Measurements from ENCODE around the gene DNAH10.

DNA sequence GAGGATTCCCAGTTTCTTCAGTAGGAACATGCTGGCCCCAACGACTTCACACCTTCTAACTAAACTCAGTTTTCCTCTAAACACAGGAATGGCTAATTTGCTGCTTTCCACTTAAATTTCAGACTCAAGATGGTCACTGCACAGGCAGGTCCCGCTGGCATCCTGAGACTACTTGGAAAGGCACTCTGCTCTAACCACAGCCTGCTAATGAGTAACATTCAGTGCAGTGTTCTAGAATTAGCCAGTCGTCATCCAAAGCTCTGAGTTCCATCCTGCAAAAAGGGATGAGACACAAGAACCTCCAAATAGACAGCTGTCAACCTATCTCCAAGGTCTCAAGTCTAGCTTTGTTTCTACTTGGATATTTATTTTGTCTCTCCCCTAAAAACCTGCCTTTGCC lies 204.5 kb downstream of the DNAH10 start:
- TF ChIP-seq POLR2A (IDR thresholded peaks at IDR 0.05): no peak
- no peak for TF ChIP-seq POLR2AphosphoS5 (IDR thresholded peaks at IDR 0.05)
- TF ChIP-seq CTCF (IDR thresholded peaks at IDR 0.05): no peak
- no peak for TF ChIP-seq EP300 (IDR thresholded peaks at IDR 0.05; ENCODE audit: low read depth)
